Astrocyte (in vitro differentiated cells and primary cell): ENCODE results near the gene RPUSD1. TPM values are rescaled to one million over a fixed set of nuclear protein-coding genes. Genes with fewer than 3 reads are reported as not detected.

Source experiments
- DNase-seq: peaks from one replicate; pipeline ENCODE4 v3.0.0-alpha.2; 2010; ENCODE audit warnings: low read depth
- FAIRE-seq: peaks from 2 replicates; lab custom pipeline; 2011; peaks lifted over from hg19 to GRCh38; lab: Jason Lieb, UNC
- H2AFZ ChIP-seq: 2 replicates; pipeline ENCODE4 v1.6.0; 2012; ENCODE audit warnings: low read depth, low read length, inconsistent platforms
- H3K27ac ChIP-seq: 2 replicates; pipeline ENCODE4 v1.5.1; 2011; ENCODE audit warnings: low read depth, low read length, inconsistent platforms
- H3K27me3 ChIP-seq: 2 replicates; pipeline ENCODE4 v1.6.0; 2011; ENCODE audit warnings: low read length, inconsistent platforms; ENCODE audit not compliant: insufficient read depth
- H3K36me3 ChIP-seq: 2 replicates; pipeline ENCODE4 v1.5.1; 2011; ENCODE audit warnings: low read length, inconsistent platforms; ENCODE audit not compliant: insufficient read depth
- H3K4me1 ChIP-seq: 2 replicates; pipeline ENCODE4 v1.5.1; 2011; ENCODE audit warnings: low read length, inconsistent platforms; ENCODE audit not compliant: insufficient read depth
- H3K4me2 ChIP-seq: 2 replicates; pipeline ENCODE4 v1.6.0; 2012; ENCODE audit warnings: low read length, inconsistent platforms
- H3K4me3 ChIP-seq: 2 replicates; pipeline ENCODE4 v1.5.1; 2011; ENCODE audit warnings: low read depth, mild to moderate bottlenecking, low read length, inconsistent platforms; ENCODE audit not compliant: insufficient read depth
- H3K79me2 ChIP-seq: 2 replicates; pipeline ENCODE4 v1.6.0; 2012; ENCODE audit warnings: mild to moderate bottlenecking, low read length, inconsistent platforms; ENCODE audit not compliant: insufficient read depth
- H3K9ac ChIP-seq: 2 replicates; pipeline ENCODE4 v1.6.0; 2012; ENCODE audit warnings: mild to moderate bottlenecking, low read length, inconsistent platforms
- H3K9me3 ChIP-seq: 2 replicates; pipeline ENCODE4 v1.5.1; 2012; ENCODE audit warnings: low read depth, mild to moderate bottlenecking, low read length, inconsistent platforms; ENCODE audit not compliant: insufficient read depth
- H4K20me1 ChIP-seq: 2 replicates; pipeline ENCODE4 v1.6.0; 2012; ENCODE audit warnings: low read length, inconsistent platforms; ENCODE audit not compliant: insufficient read depth
- H3K27ac Mint-ChIP-seq: one replicate; pipeline ENCODE4 v1.8.0; 2021; ENCODE audit warnings: mild to moderate bottlenecking, mixed read lengths; ENCODE audit not compliant: unreplicated experiment
- H3K27me3 Mint-ChIP-seq: one replicate; pipeline ENCODE4 v1.8.0; 2021; ENCODE audit warnings: low read depth, mixed read lengths; ENCODE audit not compliant: unreplicated experiment
- H3K36me3 Mint-ChIP-seq: one replicate; pipeline ENCODE4 v1.8.0; 2021; ENCODE audit warnings: low read depth, mixed read lengths; ENCODE audit not compliant: unreplicated experiment
- H3K4me1 Mint-ChIP-seq: one replicate; pipeline ENCODE4 v1.8.0; 2021; ENCODE audit warnings: low read depth, mixed read lengths; ENCODE audit not compliant: unreplicated experiment
- H3K4me3 Mint-ChIP-seq: one replicate; pipeline ENCODE4 v1.8.0; 2021; ENCODE audit warnings: mild to moderate bottlenecking, moderate library complexity, mixed read lengths; ENCODE audit not compliant: unreplicated experiment
- H3K9me3 Mint-ChIP-seq: one replicate; pipeline ENCODE4 v1.8.0; 2021; ENCODE audit warnings: mild to moderate bottlenecking, mixed read lengths; ENCODE audit not compliant: unreplicated experiment
- EZH2 ChIP-seq: IDR thresholded peaks from 2 replicates; pipeline ENCODE4 v1.6.1; 2012; ENCODE audit warnings: mild to moderate bottlenecking, low read length, inconsistent platforms; ENCODE audit not compliant: insufficient read depth
- total RNA-seq: library from RNA; stranded (reverse); gene quantifications from 2 replicates; pipeline ENCODE4 v1.2.1, GENCODE V29; 2021
- TF ChIP-seq, protein P1 (sequence below): IDR thresholded peaks from 2 replicates; pipeline ENCODE4 v1.5.1; 2011; ENCODE audit warnings: low read depth, mild to moderate bottlenecking, inconsistent platforms, low read length, moderate library complexity; ENCODE audit not compliant: insufficient read depth

RPUSD1 gene
- total RNA-seq, 1 donor from 2014 or later = 28.8 TPM

DNA sequence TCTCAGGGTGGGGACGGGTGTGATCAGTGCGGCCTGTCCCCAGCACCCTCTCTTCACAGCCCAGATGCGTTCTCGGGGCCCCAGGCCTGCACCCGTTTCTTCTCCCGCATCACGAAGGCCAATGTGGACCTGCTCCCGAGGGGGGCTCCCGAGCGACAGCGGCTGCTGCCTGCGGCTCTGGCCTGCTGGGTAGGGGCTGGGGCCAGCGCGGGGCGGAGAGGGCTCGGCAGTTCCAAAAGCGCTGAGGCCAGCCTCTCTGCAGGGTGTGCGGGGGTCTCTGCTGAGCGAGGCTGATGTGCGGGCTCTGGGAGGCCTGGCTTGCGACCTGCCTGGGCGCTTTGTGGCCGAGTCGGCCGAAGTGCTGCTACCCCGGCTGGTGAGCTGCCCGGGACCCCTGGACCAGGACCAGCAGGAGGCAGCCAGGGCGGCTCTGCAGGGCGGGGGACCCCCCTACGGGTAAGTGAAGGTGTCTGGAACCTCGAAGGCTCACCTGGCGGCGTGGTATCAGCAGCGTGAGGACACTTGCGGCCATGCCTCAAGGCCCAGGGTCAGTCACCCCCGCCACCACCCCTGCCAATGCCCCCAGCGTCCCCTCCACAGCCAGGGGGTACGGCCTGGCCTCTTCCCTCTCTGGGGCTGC, 23.2 kb downstream of the RPUSD1 start:
- Histone ChIP-seq H3K4me1 (peaks cover 6% of the 10 kb centered on the region), H3K4me3 (no peak overlapping the region), H3K9me3 (no peaks in the 10 kb centered on the region), H3K4me2 (no peak overlapping the region), H3K27me3 (no peaks in the 10 kb centered on the region), H4K20me1 (no peaks in the 10 kb centered on the region), H3K79me2 (no peaks in the 10 kb centered on the region), H2AFZ (no peak overlapping the region), H3K27ac (no peak overlapping the region), H3K36me3 (no peaks in the 10 kb centered on the region), H3K9ac (no peak overlapping the region)
- TF ChIP-seq, protein P1, sequence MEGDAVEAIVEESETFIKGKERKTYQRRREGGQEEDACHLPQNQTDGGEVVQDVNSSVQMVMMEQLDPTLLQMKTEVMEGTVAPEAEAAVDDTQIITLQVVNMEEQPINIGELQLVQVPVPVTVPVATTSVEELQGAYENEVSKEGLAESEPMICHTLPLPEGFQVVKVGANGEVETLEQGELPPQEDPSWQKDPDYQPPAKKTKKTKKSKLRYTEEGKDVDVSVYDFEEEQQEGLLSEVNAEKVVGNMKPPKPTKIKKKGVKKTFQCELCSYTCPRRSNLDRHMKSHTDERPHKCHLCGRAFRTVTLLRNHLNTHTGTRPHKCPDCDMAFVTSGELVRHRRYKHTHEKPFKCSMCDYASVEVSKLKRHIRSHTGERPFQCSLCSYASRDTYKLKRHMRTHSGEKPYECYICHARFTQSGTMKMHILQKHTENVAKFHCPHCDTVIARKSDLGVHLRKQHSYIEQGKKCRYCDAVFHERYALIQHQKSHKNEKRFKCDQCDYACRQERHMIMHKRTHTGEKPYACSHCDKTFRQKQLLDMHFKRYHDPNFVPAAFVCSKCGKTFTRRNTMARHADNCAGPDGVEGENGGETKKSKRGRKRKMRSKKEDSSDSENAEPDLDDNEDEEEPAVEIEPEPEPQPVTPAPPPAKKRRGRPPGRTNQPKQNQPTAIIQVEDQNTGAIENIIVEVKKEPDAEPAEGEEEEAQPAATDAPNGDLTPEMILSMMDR = no peak
- TF ChIP-seq EZH2 = no peak
- no peak for FAIRE-seq
- DNase-seq = no peak
- Mint-ChIP-seq H3K27ac (no peak overlapping the region), H3K4me1 (no peaks in the 10 kb centered on the region), H3K36me3 (no peaks in the 10 kb centered on the region), H3K9me3 (no peaks in the 10 kb centered on the region), H3K27me3 (peaks cover 3% of the 10 kb centered on the region), H3K4me3 (no peak overlapping the region)

DNA sequence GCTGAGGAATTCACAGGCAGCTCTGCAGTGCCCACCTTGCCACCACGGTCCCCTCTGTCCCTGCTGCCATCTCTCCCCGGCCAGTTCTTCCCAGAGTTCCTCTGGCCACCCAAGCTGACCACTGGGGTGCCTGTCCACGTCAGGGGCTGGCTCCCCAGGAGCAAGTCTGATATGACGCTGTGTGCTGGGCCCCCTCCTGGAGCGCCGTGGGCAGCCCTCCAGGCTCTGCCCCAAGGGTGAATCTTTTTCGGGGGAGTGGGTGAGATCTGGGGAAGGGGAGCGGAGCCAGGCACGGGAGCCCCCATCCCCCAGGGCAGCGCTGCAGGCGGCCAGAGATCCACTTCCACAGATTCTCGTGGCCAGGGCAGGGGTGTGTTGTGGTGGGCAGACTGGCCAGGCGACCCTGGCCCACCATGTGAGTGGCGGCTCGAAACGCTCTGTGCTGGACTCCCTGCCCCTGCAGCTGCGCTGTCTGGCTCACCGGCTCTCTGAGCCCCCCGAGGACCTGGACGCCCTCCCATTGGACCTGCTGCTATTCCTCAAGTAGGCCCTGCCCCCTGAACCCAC, 23.9 kb downstream of the RPUSD1 start:
- H3K27me3 Mint-ChIP-seq = peaks cover 6% of the 10 kb centered on the region
- Histone ChIP-seq H3K4me2 (no peak overlapping the region), H3K79me2 (no peaks in the 10 kb centered on the region), H3K27me3 (no peaks in the 10 kb centered on the region), H4K20me1 (no peaks in the 10 kb centered on the region), H3K9me3 (no peaks in the 10 kb centered on the region), H3K9ac (no peak overlapping the region), H3K27ac (no peak overlapping the region), H3K36me3 (no peaks in the 10 kb centered on the region), H3K4me1 (peaks cover 7% of the 10 kb centered on the region), H2AFZ (no peak overlapping the region), H3K4me3 (no peak overlapping the region)
- H3K36me3 Mint-ChIP-seq = peaks cover 3% of the 10 kb centered on the region
- H3K27ac Mint-ChIP-seq = no peak overlapping the region
- no peak for TF ChIP-seq EZH2
- TF ChIP-seq, protein P1 = no peak
- H3K4me1 Mint-ChIP-seq = no peaks in the 10 kb centered on the region
- no peak overlapping the region for H3K4me3 Mint-ChIP-seq
- DNase-seq (no peak), FAIRE-seq (no peak)
- no peaks in the 10 kb centered on the region for H3K9me3 Mint-ChIP-seq
